ENCODE results near the gene MEIS2.
A peak's percentile ranks its signal among the peaks of the same experiment; 100 is the strongest.

Gene MEIS2

DNA sequence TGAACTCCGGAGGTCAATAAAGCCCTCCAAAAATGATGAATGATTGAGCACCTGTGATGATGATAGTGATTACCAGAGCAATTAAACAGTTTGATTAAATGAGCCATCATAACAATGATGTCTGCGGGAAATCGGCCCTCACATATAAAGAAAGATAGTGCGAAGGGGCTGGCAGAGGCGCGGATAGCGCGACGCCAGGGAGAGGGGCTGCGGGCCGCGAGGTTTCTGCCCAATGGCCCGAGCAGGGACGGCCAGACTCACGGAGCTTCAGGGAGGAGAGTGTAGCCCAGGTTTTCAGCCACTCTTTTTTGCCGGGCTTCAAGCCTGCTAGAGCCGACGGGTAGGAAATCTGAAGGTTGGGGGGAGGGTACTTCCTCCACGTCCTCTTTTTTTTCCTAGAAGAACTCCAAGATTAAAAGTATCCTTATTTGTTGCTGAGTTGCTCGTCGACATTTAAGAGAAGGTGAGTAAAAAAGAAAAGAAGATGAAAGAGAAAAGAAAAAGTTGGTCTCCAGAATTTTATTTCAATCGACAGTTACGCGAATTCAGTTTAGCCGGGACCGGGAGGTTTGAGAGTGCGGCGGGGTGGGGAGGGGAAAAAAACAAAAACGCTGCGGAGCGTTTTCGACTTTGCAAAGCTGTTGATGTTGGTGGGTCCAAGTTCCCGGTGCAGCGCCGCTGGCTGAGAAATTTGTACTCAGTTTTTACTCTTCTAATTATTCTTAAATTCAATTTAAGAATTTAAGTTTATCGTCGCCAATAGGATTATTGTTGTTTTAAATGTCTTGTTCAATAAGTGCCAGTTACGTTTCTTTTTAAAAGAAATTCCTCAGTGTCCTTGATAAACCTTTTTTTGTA, 2.2 kb upstream of the MEIS2 start:
- Histone ChIP-seq H3K9ac (ENCODE audit: low read length) (no peak overlapping the region), H3K4me3 (ENCODE audit: low read depth, low read length, poor library complexity, severe bottlenecking) (peak overlapping the region; percentile 74), H3K27me3 (ENCODE audit: insufficient read depth, low read length) (no peaks in the 10 kb centered on the region), H3K4me2 (ENCODE audit: low read length) (peak overlapping the region; percentile 71), H4K20me1 (ENCODE audit: insufficient read depth, low read length) (no peaks in the 10 kb centered on the region), H3K36me3 (ENCODE audit: insufficient read depth, low read length) (peaks cover 5% of the 10 kb centered on the region), H3K79me2 (ENCODE audit: insufficient read depth, low read length) (peaks cover 23% of the 10 kb centered on the region), H3K9me3 (ENCODE audit: low read length) (no peaks in the 10 kb centered on the region), H3K4me1 (ENCODE audit: insufficient read depth, low read length, severe bottlenecking) (peaks cover 17% of the 10 kb centered on the region), H3K27ac (ENCODE audit: low read depth, low read length, poor library complexity, severe bottlenecking) (no peak overlapping the region), H3F3A (ENCODE audit: insufficient read depth, low read length) (no peaks in the 10 kb centered on the region), H2AFZ (ENCODE audit: low read length) (no peak overlapping the region), H3K9me2 (ENCODE audit: low read depth, low read length) (no peaks in the 10 kb centered on the region)
- TF ChIP-seq, protein P1, sequence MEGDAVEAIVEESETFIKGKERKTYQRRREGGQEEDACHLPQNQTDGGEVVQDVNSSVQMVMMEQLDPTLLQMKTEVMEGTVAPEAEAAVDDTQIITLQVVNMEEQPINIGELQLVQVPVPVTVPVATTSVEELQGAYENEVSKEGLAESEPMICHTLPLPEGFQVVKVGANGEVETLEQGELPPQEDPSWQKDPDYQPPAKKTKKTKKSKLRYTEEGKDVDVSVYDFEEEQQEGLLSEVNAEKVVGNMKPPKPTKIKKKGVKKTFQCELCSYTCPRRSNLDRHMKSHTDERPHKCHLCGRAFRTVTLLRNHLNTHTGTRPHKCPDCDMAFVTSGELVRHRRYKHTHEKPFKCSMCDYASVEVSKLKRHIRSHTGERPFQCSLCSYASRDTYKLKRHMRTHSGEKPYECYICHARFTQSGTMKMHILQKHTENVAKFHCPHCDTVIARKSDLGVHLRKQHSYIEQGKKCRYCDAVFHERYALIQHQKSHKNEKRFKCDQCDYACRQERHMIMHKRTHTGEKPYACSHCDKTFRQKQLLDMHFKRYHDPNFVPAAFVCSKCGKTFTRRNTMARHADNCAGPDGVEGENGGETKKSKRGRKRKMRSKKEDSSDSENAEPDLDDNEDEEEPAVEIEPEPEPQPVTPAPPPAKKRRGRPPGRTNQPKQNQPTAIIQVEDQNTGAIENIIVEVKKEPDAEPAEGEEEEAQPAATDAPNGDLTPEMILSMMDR (IDR thresholded peaks at IDR 0.05; ENCODE audit: low read length) = no peak
- no peak for TF ChIP-seq EZH2 (IDR thresholded peaks at IDR 0.05; ENCODE audit: borderline replicate concordance, low read length)

DNA sequence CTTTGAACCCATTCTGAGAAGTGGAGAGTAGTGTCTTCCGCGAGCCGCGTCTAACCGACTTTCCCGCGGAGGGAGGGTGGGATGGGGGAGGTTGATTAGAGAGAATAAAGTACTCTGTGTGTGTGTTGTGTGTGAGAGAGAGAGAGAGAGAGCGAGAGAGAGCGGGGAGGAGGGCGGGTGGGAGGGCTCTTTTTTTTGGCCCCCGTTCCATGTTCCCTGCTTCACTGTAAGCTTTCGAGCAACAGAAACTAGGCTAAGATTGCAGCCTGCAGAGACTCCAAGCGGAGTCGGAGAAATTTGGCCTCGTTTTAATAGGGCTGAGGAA, 1.6 kb upstream of the MEIS2 start:
- Histone ChIP-seq H3K27me3 (ENCODE audit: insufficient read depth, low read length) (no peaks in the 10 kb centered on the region), H3K27ac (ENCODE audit: low read depth, low read length, poor library complexity, severe bottlenecking) (peak overlapping the region; percentile 86), H3K79me2 (ENCODE audit: insufficient read depth, low read length) (peaks cover 29% of the 10 kb centered on the region), H3K4me3 (ENCODE audit: low read depth, low read length, poor library complexity, severe bottlenecking) (peak overlapping the region; percentile 74), H3K9me2 (ENCODE audit: low read depth, low read length) (no peaks in the 10 kb centered on the region), H3K4me2 (ENCODE audit: low read length) (peak overlapping the region; percentile 71), H3K9ac (ENCODE audit: low read length) (peak overlapping the region; percentile 88), H3K36me3 (ENCODE audit: insufficient read depth, low read length) (peaks cover 11% of the 10 kb centered on the region), H3F3A (ENCODE audit: insufficient read depth, low read length) (no peaks in the 10 kb centered on the region), H2AFZ (ENCODE audit: low read length) (no peak overlapping the region), H3K4me1 (ENCODE audit: insufficient read depth, low read length, severe bottlenecking) (peaks cover 23% of the 10 kb centered on the region), H4K20me1 (ENCODE audit: insufficient read depth, low read length) (no peaks in the 10 kb centered on the region), H3K9me3 (ENCODE audit: low read length) (no peaks in the 10 kb centered on the region)
- TF ChIP-seq, protein P1 (IDR thresholded peaks at IDR 0.05; ENCODE audit: low read length) = no peak

DNA sequence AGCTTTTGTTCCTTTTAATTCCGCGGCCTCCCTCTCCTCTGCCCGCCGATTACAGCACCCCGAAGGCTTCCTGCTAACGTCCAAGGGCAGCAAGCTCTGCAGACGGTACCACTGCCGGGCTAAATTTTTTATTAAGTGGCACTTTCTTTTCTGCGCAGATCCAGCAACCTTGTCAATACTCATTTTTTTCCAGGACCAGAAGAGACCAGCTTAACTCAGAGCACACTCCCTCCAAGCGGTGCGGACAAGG, 542 bp upstream of the MEIS2 start:
- H4K20me1 ChIP-seq (ENCODE audit: insufficient read depth, low read length) = no peaks in the 10 kb centered on the region
- peaks cover 29% of the 10 kb centered on the region for H3K79me2 ChIP-seq (ENCODE audit: insufficient read depth, low read length)
- H3K4me3 ChIP-seq (ENCODE audit: low read depth, low read length, poor library complexity, severe bottlenecking) = peak overlapping the region; percentile 74
- no peaks in the 10 kb centered on the region for H3K27me3 ChIP-seq (ENCODE audit: insufficient read depth, low read length)
- peaks cover 21% of the 10 kb centered on the region for H3K36me3 ChIP-seq (ENCODE audit: insufficient read depth, low read length)
- H2AFZ ChIP-seq (ENCODE audit: low read length) = no peak overlapping the region
- no peaks in the 10 kb centered on the region for H3F3A ChIP-seq (ENCODE audit: insufficient read depth, low read length)
- H3K9me2 ChIP-seq (ENCODE audit: low read depth, low read length) = no peaks in the 10 kb centered on the region
- peaks cover 31% of the 10 kb centered on the region for H3K4me1 ChIP-seq (ENCODE audit: insufficient read depth, low read length, severe bottlenecking)
- peak overlapping the region; percentile 88 for H3K9ac ChIP-seq (ENCODE audit: low read length)
- H3K27ac ChIP-seq (ENCODE audit: low read depth, low read length, poor library complexity, severe bottlenecking) = peak overlapping the region; percentile 86
- TF ChIP-seq EZH2 (IDR thresholded peaks at IDR 0.05; ENCODE audit: borderline replicate concordance, low read length) = no peak
- TF ChIP-seq, protein P1 (IDR thresholded peaks at IDR 0.05; ENCODE audit: low read length) = no peak
- peak overlapping the region; percentile 71 for H3K4me2 ChIP-seq (ENCODE audit: low read length)
- H3K9me3 ChIP-seq (ENCODE audit: low read length) = no peaks in the 10 kb centered on the region

Measured in OCI-LY1 (cell line).